Nephron (organoid): ENCODE results near the gene EPN2.
"Not testable (repeated sequence)": the region's sequence is repeated elsewhere in the genome, so short reads cannot be mapped to it uniquely, and the experiment has no call there.

ENCODE experiments used
- H3K27ac Mint-ChIP-seq, 3 experiments: 2 replicates each; pipeline ENCODE4 v1.8.0; 2020; ENCODE audit warnings: mixed read lengths in 3 of 3, mild to moderate bottlenecking in 2 of 3, moderate library complexity in 1 of 3
- H3K27me3 Mint-ChIP-seq: 2 replicates; pipeline ENCODE4 v1.8.0; 2021; ENCODE audit warnings: low read depth, mild to moderate bottlenecking, moderate library complexity, mixed read lengths
- H3K36me3 Mint-ChIP-seq: 2 replicates; pipeline ENCODE4 v1.8.0; 2020; ENCODE audit warnings: low read depth, mixed read lengths
- H3K4me1 Mint-ChIP-seq: 2 replicates; pipeline ENCODE4 v1.8.0; 2020; ENCODE audit warnings: mixed read lengths
- H3K4me3 Mint-ChIP-seq, 3 experiments: 2 replicates each; pipeline ENCODE4 v1.8.0; 2020; ENCODE audit warnings: mild to moderate bottlenecking in 3 of 3, mixed read lengths in 3 of 3, moderate library complexity in 2 of 3
- H3K9me3 Mint-ChIP-seq: 2 replicates; pipeline ENCODE4 v1.8.0; 2020; ENCODE audit warnings: mixed read lengths
- TF ChIP-seq, protein P1 (sequence below), 3 experiments: fragments of 200-600 bp; sonication (generic); IDR thresholded peaks; one replicate each; pipeline ENCODE4 v1.5.0; 2021; ENCODE audit warnings: antibody characterized with exemption in 3 of 3; ENCODE audit not compliant: unreplicated experiment in 3 of 3

The EPN2 gene

DNA sequence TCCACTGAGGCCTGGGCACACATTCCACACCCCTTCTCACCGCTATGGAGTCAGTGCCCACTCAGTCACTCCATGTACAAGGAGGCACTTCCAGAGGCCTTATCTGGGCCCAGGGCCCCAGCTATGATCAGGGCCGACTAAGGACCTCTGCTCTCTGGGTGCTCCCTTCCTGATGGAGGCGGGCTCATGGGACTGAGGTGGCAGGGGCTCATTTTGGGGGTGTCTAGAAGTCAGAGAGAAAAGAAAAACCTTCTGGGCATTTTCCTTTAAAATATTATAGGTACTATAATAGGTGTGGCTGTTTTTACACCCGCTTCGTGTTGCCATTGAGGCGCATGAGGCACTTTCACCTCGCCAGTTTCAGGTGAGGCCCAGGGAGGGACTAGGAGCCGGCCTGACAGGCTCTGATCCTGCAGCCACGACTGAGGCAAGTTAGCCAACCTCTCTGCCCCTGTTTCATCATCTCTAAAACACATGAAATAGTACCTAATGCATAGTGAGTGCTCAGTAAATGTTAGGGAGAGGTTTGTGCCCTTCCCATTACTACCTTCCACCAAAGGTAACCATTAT, 111.0 kb downstream of the EPN2 start:
- no peaks in the 10 kb centered on the region for H3K36me3 Mint-ChIP-seq
- H3K4me3 Mint-ChIP-seq = no peak overlapping the region
- H3K4me1 Mint-ChIP-seq = peaks cover 9% of the 10 kb centered on the region
- no peaks in the 10 kb centered on the region for H3K9me3 Mint-ChIP-seq
- no peaks in the 10 kb centered on the region for H3K27me3 Mint-ChIP-seq
- peak overlapping the region in 1 of 3 experiments; percentile 48 for H3K27ac Mint-ChIP-seq
- TF ChIP-seq, protein P1, sequence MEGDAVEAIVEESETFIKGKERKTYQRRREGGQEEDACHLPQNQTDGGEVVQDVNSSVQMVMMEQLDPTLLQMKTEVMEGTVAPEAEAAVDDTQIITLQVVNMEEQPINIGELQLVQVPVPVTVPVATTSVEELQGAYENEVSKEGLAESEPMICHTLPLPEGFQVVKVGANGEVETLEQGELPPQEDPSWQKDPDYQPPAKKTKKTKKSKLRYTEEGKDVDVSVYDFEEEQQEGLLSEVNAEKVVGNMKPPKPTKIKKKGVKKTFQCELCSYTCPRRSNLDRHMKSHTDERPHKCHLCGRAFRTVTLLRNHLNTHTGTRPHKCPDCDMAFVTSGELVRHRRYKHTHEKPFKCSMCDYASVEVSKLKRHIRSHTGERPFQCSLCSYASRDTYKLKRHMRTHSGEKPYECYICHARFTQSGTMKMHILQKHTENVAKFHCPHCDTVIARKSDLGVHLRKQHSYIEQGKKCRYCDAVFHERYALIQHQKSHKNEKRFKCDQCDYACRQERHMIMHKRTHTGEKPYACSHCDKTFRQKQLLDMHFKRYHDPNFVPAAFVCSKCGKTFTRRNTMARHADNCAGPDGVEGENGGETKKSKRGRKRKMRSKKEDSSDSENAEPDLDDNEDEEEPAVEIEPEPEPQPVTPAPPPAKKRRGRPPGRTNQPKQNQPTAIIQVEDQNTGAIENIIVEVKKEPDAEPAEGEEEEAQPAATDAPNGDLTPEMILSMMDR (IDR thresholded peaks at IDR 0.05; ENCODE audit: unreplicated experiment in 3 of 3) = no peak

DNA sequence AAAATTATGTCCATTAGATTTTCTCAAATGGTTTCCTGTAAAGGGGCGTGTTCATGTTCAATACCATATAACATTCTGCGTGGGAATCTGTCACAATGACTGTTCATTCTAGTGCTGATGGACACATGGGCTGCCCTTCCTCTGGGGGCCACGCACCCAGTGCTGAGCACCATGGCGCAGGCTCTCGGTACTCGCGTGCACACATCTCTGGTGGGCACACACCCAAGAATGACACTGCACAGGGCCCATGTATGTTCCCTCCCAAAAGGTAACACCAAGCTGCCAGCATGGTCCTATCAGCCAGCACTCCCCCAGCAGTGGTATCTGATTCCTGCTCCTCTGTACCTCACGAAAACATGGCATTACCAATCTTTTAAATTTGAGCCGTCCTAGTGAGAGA, 111.6 kb downstream of the EPN2 start:
- Mint-ChIP-seq H3K4me3 (no peak overlapping the region), H3K27me3 (no peaks in the 10 kb centered on the region)
- TF ChIP-seq, protein P1 (IDR thresholded peaks at IDR 0.05; ENCODE audit: unreplicated experiment in 3 of 3) = no peak

DNA sequence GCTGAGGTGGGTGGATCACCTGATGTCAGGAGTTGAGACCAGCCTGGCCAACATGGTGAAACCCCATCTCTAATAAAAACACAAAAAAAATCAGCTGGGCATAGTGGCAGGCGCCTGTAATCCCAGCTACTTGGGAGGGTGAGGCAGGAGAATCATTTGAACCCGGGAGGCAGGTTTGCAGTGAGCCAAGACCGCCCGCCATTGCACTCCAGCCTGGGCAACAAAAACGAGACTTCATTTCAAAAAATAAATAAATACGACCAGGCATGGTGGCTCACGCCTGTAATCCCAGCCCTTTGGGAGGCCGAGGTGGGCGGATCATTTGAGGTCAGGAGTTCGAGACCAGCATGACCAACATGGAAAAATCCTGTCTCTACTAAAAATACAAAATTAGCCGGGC, 116.2 kb downstream of the EPN2 start:
- H3K9me3 Mint-ChIP-seq, H3K27ac Mint-ChIP-seq, H3K27me3 Mint-ChIP-seq, H3K4me3 Mint-ChIP-seq: not testable (repeated sequence)
- Mint-ChIP-seq H3K36me3 (peaks cover 15% of the 10 kb centered on the region), H3K4me1 (peaks cover 11% of the 10 kb centered on the region)

More for the DNA sequence above, 111.6 kb downstream of the EPN2 start:
- no peak overlapping the region for H3K27ac Mint-ChIP-seq
- H3K4me1 Mint-ChIP-seq = peaks cover 11% of the 10 kb centered on the region
- peaks cover under 1% of the 10 kb centered on the region for H3K36me3 Mint-ChIP-seq
- no peaks in the 10 kb centered on the region for H3K9me3 Mint-ChIP-seq

DNA sequence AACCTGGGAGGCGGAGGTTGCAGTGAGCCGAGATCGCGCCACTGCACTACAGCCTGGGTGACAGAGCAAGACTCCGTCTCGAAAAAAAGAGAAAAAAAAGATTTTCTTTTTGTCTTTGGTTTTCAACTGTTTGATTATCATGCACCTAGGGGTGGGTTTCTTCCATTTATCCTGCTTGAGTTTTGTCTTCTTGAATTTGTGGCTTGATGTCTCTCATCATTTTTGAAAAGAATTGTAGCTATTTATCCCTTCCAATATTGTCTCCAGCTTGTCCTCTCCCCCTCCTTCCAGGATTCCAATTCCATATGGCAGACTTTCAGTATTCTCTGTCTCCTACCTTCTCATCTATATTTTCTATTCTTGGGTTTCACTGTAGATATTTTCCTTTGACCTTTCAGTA, 117.6 kb downstream of the EPN2 start:
- no peaks in the 10 kb centered on the region for H3K27me3 Mint-ChIP-seq
- H3K4me3 Mint-ChIP-seq = no peak overlapping the region
- H3K9me3 Mint-ChIP-seq = no peaks in the 10 kb centered on the region
- peak overlapping the region in 1 of 3 experiments; percentile 27 for H3K27ac Mint-ChIP-seq
- peaks cover 19% of the 10 kb centered on the region for H3K4me1 Mint-ChIP-seq
- TF ChIP-seq, protein P1 (IDR thresholded peaks at IDR 0.05; ENCODE audit: unreplicated experiment in 3 of 3) = no peak
- peaks cover 18% of the 10 kb centered on the region for H3K36me3 Mint-ChIP-seq

DNA sequence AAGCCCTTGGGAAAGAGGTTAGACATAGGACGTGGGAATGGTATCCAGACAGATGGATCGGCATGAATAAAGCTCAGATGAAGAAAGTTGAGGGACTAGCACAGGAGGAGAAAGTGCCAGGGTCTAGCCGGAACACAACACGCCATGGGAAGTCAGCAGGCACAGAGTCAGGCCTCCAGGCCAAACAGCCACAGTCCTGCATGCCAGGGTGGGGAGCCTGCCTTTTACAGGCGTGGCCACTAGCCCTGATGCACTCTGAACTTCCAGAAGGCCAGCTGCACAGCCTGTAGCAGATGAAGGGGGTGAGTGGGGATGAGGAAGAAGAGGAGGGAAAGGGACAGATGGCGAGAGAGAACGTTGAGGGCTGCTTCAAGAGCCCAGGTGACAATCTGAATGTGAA, 120.2 kb downstream of the EPN2 start:
- H3K9me3 Mint-ChIP-seq = no peaks in the 10 kb centered on the region
- peak overlapping the region in 1 of 3 experiments; percentile 43 for H3K27ac Mint-ChIP-seq
- H3K36me3 Mint-ChIP-seq = peaks cover 18% of the 10 kb centered on the region
- peaks cover 33% of the 10 kb centered on the region for H3K4me1 Mint-ChIP-seq
- no peak overlapping the region for H3K4me3 Mint-ChIP-seq
- TF ChIP-seq, protein P1 (IDR thresholded peaks at IDR 0.05; ENCODE audit: unreplicated experiment in 3 of 3) = no peak
- H3K27me3 Mint-ChIP-seq = no peaks in the 10 kb centered on the region

DNA sequence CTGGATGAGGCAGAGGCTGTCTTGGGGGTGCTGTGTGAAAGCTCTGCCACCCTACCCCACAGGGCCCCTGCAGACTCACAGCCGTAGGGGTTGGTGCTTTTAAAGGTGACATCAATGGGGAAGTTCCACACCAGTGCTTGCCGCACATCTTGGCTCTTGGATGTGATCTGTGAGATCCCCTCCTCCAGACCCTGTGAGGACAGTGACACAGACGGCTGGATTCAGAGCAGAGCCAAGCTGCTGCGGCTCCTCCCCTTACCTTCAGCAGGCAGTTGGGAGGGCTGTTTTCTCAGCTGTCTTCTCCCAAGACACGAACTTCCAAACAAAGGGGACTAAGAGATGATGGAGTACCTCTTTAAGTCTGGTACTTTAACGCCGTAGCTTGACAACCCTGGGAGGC, 120.6 kb downstream of the EPN2 start:
- Mint-ChIP-seq H3K27ac (peak overlapping the region in 2 of 3 experiments; percentile 6 to 43), H3K27me3 (no peaks in the 10 kb centered on the region), H3K4me1 (peaks cover 37% of the 10 kb centered on the region), H3K36me3 (peaks cover 18% of the 10 kb centered on the region), H3K4me3 (no peak overlapping the region), H3K9me3 (no peaks in the 10 kb centered on the region)
- TF ChIP-seq, protein P1 (IDR thresholded peaks at IDR 0.05; ENCODE audit: unreplicated experiment in 3 of 3) = no peak
